ENCODE results near the gene KIF2A. TPM values are rescaled to one million over a fixed set of nuclear protein-coding genes. Genes with fewer than 3 reads are reported as not detected.

KIF2A gene
- total RNA-seq, 2 experiments from 2014 or later = 50.3 to 90.7 TPM

DNA sequence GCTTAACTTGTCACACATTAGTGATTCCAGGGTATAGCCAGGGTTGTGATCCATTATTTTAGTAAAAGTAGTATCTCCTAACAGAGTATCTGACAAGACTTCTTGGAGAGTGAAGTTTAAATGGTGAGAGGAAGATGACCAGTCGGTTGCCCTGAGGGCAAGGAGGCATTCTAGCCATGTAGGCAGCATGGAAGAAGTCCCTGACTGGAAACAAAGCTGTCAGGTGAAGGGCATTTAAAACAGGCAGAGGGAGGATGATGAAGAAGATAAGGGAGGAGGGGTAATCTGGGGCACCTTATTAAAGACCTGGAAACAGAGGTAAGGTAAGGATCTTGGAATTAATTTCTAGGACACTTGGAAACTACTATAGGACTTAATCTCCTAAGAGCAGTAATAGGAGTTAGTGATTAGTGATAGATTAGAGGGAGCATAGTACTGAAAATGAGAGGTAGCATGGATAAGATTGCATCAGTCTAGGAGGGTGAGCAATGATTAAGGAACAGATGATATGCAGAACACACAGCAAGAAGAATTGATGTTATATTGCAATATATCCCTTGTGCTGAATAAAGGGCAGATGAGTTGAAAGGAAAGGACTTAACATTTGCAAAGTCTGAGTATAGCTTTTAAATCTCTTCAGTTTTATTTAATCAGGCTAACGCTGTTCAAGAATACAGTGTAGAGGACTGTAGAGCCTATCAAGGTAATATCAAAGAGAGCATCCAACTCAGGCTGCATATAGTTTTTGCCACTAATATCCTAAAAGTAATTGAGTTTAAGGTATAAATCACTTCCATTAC is 9.6 kb downstream of the KIF2A start:
- no peak for DNase-seq (ENCODE audit: low spot score)
- Histone ChIP-seq H3K4me2 (ENCODE audit: low read length) (no peak overlapping the region), H3K4me3 (ENCODE audit: low read depth, low read length, poor library complexity, severe bottlenecking) (no peak overlapping the region), H3K27ac (ENCODE audit: low read depth, low read length, poor library complexity, severe bottlenecking) (no peak overlapping the region), H4K20me1 (ENCODE audit: insufficient read depth, low read length) (peaks cover 65% of the 10 kb centered on the region), H3K4me1 (ENCODE audit: insufficient read depth, low read length, poor library complexity, severe bottlenecking) (peaks cover 10% of the 10 kb centered on the region), H3K36me3 (ENCODE audit: insufficient read depth, low read length) (peaks cover 62% of the 10 kb centered on the region), H3K9me2 (ENCODE audit: insufficient read depth, low read length) (no peaks in the 10 kb centered on the region), H3K9me3 (ENCODE audit: low read length) (no peaks in the 10 kb centered on the region), H2AFZ (ENCODE audit: low read length) (no peak overlapping the region), H3K79me2 (ENCODE audit: insufficient read depth, low read depth, low read length) (peaks cover 100% of the 10 kb centered on the region)
- POLR2A ChIA-PET = interaction anchor here (0.6 to 0.9 kb wide), 3 partner anchors 13 to 89 kb away, joined by 3 read pairs; no protein-coding TSS in a partner anchor
- no TSS peak for BruUV-seq (replicated peaks)
- TF ChIP-seq EZH2phosphoT487 (IDR thresholded peaks at IDR 0.05; ENCODE audit: borderline replicate concordance, low read depth, low read length) (no peak), CTCF (conservative IDR thresholded peaks at IDR 0.05; ENCODE audit: low read length) (no peak)
- CTCF ChIA-PET (ENCODE audit: unreplicated experiment) = no interaction called here
- intact Hi-C loops (cut with micrococcal nuclease; ENCODE audit: unreplicated experiment) = no loop called here

DNA sequence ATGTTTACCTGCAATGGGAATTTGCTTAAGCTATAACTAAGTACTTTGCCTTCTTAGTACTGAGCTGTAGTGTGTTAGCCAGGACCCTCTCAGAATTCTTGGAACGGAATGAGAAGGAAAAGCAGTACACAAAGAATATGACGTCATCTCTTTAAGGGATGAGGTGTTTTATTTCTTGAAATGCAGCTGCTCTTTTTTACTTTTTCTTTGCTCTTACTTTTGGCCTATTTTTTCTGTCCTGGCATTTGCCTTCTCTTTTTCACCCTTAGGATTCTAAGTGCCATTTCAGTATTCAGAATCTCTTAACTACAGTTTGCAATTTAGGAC is 10.1 kb downstream of the KIF2A start:
- BruUV-seq (replicated peaks) = no TSS peak
- Histone ChIP-seq H3K4me2 (ENCODE audit: low read length) (no peak overlapping the region), H3K4me3 (ENCODE audit: low read depth, low read length, poor library complexity, severe bottlenecking) (no peak overlapping the region), H3K27ac (ENCODE audit: low read depth, low read length, poor library complexity, severe bottlenecking) (no peak overlapping the region), H3K79me2 (ENCODE audit: insufficient read depth, low read depth, low read length) (peaks cover 100% of the 10 kb centered on the region), H3K9me2 (ENCODE audit: insufficient read depth, low read length) (no peaks in the 10 kb centered on the region), H3K4me1 (ENCODE audit: insufficient read depth, low read length, poor library complexity, severe bottlenecking) (peaks cover 4% of the 10 kb centered on the region), H2AFZ (ENCODE audit: low read length) (no peak overlapping the region), H3K36me3 (ENCODE audit: insufficient read depth, low read length) (peaks cover 60% of the 10 kb centered on the region), H4K20me1 (ENCODE audit: insufficient read depth, low read length) (peaks cover 65% of the 10 kb centered on the region), H3K9me3 (ENCODE audit: low read length) (no peaks in the 10 kb centered on the region)
- CTCF ChIA-PET (ENCODE audit: unreplicated experiment) = no interaction called here
- no peak for DNase-seq (ENCODE audit: low spot score)
- no peak for TF ChIP-seq CTCF (conservative IDR thresholded peaks at IDR 0.05; ENCODE audit: low read length)
- no peak for TF ChIP-seq EZH2phosphoT487 (IDR thresholded peaks at IDR 0.05; ENCODE audit: borderline replicate concordance, low read depth, low read length)
- POLR2A ChIA-PET = interaction anchor here (0.9 kb wide), 2 partner anchors 13 to 88 kb away, joined by 3 read pairs; no protein-coding TSS in a partner anchor
- intact Hi-C loops (cut with micrococcal nuclease; ENCODE audit: unreplicated experiment) = no loop called here

GRCh38 chr5:62317810-62318209 is 11.8 kb downstream of the KIF2A start:
- Histone ChIP-seq H2AFZ (ENCODE audit: low read length) (no peak overlapping the region), H3K4me2 (ENCODE audit: low read length) (no peak overlapping the region), H3K27ac (ENCODE audit: low read depth, low read length, poor library complexity, severe bottlenecking) (no peak overlapping the region), H3K9me2 (ENCODE audit: insufficient read depth, low read length) (no peaks in the 10 kb centered on the region), H3K79me2 (ENCODE audit: insufficient read depth, low read depth, low read length) (peaks cover 100% of the 10 kb centered on the region), H3K36me3 (ENCODE audit: insufficient read depth, low read length) (peaks cover 60% of the 10 kb centered on the region), H4K20me1 (ENCODE audit: insufficient read depth, low read length) (peaks cover 66% of the 10 kb centered on the region), H3K9me3 (ENCODE audit: low read length) (no peaks in the 10 kb centered on the region), H3K4me1 (ENCODE audit: insufficient read depth, low read length, poor library complexity, severe bottlenecking) (no peaks in the 10 kb centered on the region), H3K4me3 (ENCODE audit: low read depth, low read length, poor library complexity, severe bottlenecking) (no peak overlapping the region)
- ChIA-PET CTCF (ENCODE audit: unreplicated experiment) (no interaction called here), POLR2A (interaction anchor here (1.0 to 1.4 kb wide), 3 partner anchors 10 to 12 kb away, joined by 3 read pairs; partner anchors contain the start of gene KIF2A)
- no peak for TF ChIP-seq EZH2phosphoT487 (IDR thresholded peaks at IDR 0.05; ENCODE audit: borderline replicate concordance, low read depth, low read length)
- TF ChIP-seq CTCF (conservative IDR thresholded peaks at IDR 0.05; ENCODE audit: low read length) = no peak
- intact Hi-C loops (cut with micrococcal nuclease; ENCODE audit: unreplicated experiment) = no loop called here
- BruUV-seq (replicated peaks) = no TSS peak
- no peak for DNase-seq (ENCODE audit: low spot score)

Measured in OCI-LY7 (cell line).